SK-N-SH (cell line): ENCODE measurements around the gene NGF. TPM values are rescaled to one million over a fixed set of nuclear protein-coding genes. Genes with fewer than 3 reads are reported as not detected.

Experiments used
- CTCF ChIA-PET: fragments of 300-600, 350-600 bp; formaldehyde crosslinking; extraction: SDS; loops from one replicate; lab custom pipeline; 2021; lab: Yijun Ruan, JAX
- POLR2A ChIA-PET: fragments of 350-600 bp; sonication (Branson Sonifier 250); formaldehyde crosslinking; extraction: SDS; loops from one replicate; lab custom pipeline; 2020; ENCODE audit warnings: antibody characterized with exemption, inconsistent platforms; lab: Yijun Ruan, JAX
- DNase-seq: peaks from one replicate; pipeline ENCODE4 v3.0.0; 2012
- H2AFZ ChIP-seq: fragments of 200-600 bp; sonication (generic); 2 replicates; pipeline ENCODE4 v1.8.1; 2016; ENCODE audit warnings: antibody characterized with exemption, mild to moderate bottlenecking, low read depth
- H3F3A ChIP-seq: fragments of 200-600 bp; sonication (generic); replicated peaks from 2 replicates; pipeline ENCODE3; 2016; ENCODE audit warnings: antibody characterized with exemption, mild to moderate bottlenecking; ENCODE audit not compliant: insufficient read depth
- H3K27ac ChIP-seq, 2 experiments: fragments of 200-500 bp in 1 of 2; fragments of 200-600 bp in 1 of 2; sonication (Bioruptor generic) in 1 of 2; sonication (generic), shearing (Covaris generic) in 1 of 2; 2 replicates each; pipeline versions ENCODE4 v1.5.1 to v1.6.1; 2014 to 2016; ENCODE audit warnings: low read depth in 2 of 2, inconsistent platforms in 1 of 2, low read length in 1 of 2, mild to moderate bottlenecking in 1 of 2, mixed read lengths in 1 of 2
- H3K27me3 ChIP-seq: fragments of 200-600 bp; sonication (generic), shearing (Covaris generic); 2 replicates; pipeline ENCODE4 v1.6.1; 2016; ENCODE audit warnings: mixed run types; ENCODE audit not compliant: insufficient read depth
- H3K36me3 ChIP-seq, 2 experiments: fragments of 200-500 bp in 1 of 2; fragments of 200-600 bp in 1 of 2; sonication (Bioruptor generic) in 1 of 2; sonication (generic) in 1 of 2; replicated peaks in 1 of 2; 2 replicates each; pipeline versions ENCODE3 to v1.5.1; 2014 to 2016; ENCODE audit warnings: low read length in 1 of 2, mild to moderate bottlenecking in 1 of 2; ENCODE audit not compliant: insufficient read depth in 2 of 2, control insufficient read depth in 1 of 2
- H3K4me1 ChIP-seq, 2 experiments: fragments of 200-500 bp in 1 of 2; fragments of 200-600 bp in 1 of 2; sonication (Bioruptor generic) in 1 of 2; sonication (generic), shearing (Covaris generic) in 1 of 2; 2 replicates each; pipeline versions ENCODE4 v1.5.1 to v1.6.1; 2014 to 2016; ENCODE audit warnings: low read depth in 1 of 2, low read length in 1 of 2, mixed run types in 1 of 2; ENCODE audit not compliant: insufficient read depth in 2 of 2, control insufficient read depth in 1 of 2
- H3K4me2 ChIP-seq: fragments of 200-600 bp; sonication (generic), shearing (Covaris generic); 2 replicates; pipeline ENCODE4 v1.6.1; 2017; ENCODE audit warnings: mixed run types
- H3K4me3 ChIP-seq, 2 experiments: fragments of 200-500 bp in 1 of 2; fragments of 200-600 bp in 1 of 2; sonication (Bioruptor generic) in 1 of 2; sonication (generic), shearing (Covaris generic) in 1 of 2; 2 replicates each; pipeline versions ENCODE4 v1.5.1 to v1.8.1; 2014 to 2016; ENCODE audit warnings: low read depth in 2 of 2, inconsistent platforms in 1 of 2, low read length in 1 of 2, mild to moderate bottlenecking in 1 of 2, mixed read lengths in 1 of 2, moderate library complexity in 1 of 2
- H3K79me2 ChIP-seq: fragments of 200-600 bp; sonication (generic); 2 replicates; pipeline ENCODE4 v1.8.1; 2017; ENCODE audit warnings: mild to moderate bottlenecking; ENCODE audit not compliant: insufficient read depth
- H3K9ac ChIP-seq: fragments of 200-600 bp; sonication (generic); 2 replicates; pipeline ENCODE4 v1.6.1; 2017; ENCODE audit warnings: mixed run types
- H3K9me2 ChIP-seq: fragments of 200-600 bp; sonication (generic); 2 replicates; pipeline ENCODE4 v1.6.1; 2017; ENCODE audit warnings: mixed run types
- H3K9me3 ChIP-seq: fragments of 200-600 bp; sonication (generic); 2 replicates; pipeline ENCODE4 v1.6.1; 2017; ENCODE audit warnings: mixed run types, mild to moderate bottlenecking, moderate library complexity
- H4K20me1 ChIP-seq: fragments of 200-600 bp; sonication (generic); 2 replicates; pipeline ENCODE4 v1.6.1; 2017; ENCODE audit warnings: mild to moderate bottlenecking, mixed run types; ENCODE audit not compliant: insufficient read depth
- ELF1 ChIP-seq: IDR thresholded peaks from 2 replicates; pipeline ENCODE4 v1.4.0; 2012
- EP300 ChIP-seq, 2 experiments: IDR thresholded peaks; 2 replicates each; pipeline versions ENCODE4 v1.4.0 to v1.6.1; 2012; ENCODE audit warnings: borderline replicate concordance in 1 of 2, low read depth in 1 of 2, low read length in 1 of 2
- EZH2phosphoT487 ChIP-seq: fragments of 200-600 bp; sonication (generic); IDR thresholded peaks from 2 replicates; pipeline ENCODE4 v1.6.1; 2017; ENCODE audit warnings: low read depth, mixed run types, mild to moderate bottlenecking, antibody characterized with exemption, moderate library complexity, borderline replicate concordance
- FOSL2 ChIP-seq: IDR thresholded peaks from 2 replicates; pipeline ENCODE4 v1.4.0; 2012; ENCODE audit warnings: low read depth, mild to moderate bottlenecking, moderate library complexity, borderline replicate concordance
- FOXJ3 ChIP-seq: sonication (generic); formaldehyde crosslinking; IDR thresholded peaks from 2 replicates; pipeline ENCODE4 v1.5.1; 2020; ENCODE audit warnings: mild to moderate bottlenecking, missing genetic modification reagents
- FOXM1 ChIP-seq: IDR thresholded peaks from 2 replicates; pipeline ENCODE4 v1.4.0; 2012; ENCODE audit warnings: low read depth, mild to moderate bottlenecking
- GABPA ChIP-seq: IDR thresholded peaks from 2 replicates; pipeline ENCODE4 v1.4.0; 2012; ENCODE audit warnings: low read depth, mild to moderate bottlenecking
- JUND ChIP-seq: IDR thresholded peaks from 2 replicates; pipeline ENCODE4 v1.4.0; 2012
- MAX ChIP-seq: IDR thresholded peaks from 2 replicates; pipeline ENCODE4 v1.4.0; 2012; ENCODE audit warnings: low read depth
- MEF2A ChIP-seq: IDR thresholded peaks from 2 replicates; pipeline ENCODE4 v1.4.0; 2012; ENCODE audit warnings: low read depth, borderline replicate concordance
- NFIC ChIP-seq: IDR thresholded peaks from 2 replicates; pipeline ENCODE4 v1.4.0; 2012; ENCODE audit warnings: borderline replicate concordance
- NRF1 ChIP-seq: IDR thresholded peaks from 2 replicates; pipeline ENCODE4 v1.6.1; 2012; ENCODE audit warnings: low read depth, mild to moderate bottlenecking, low read length
- RCOR1 ChIP-seq: fragments of 150-350 bp; IDR thresholded peaks from 2 replicates; pipeline ENCODE4 v1.6.1; 2017; ENCODE audit warnings: antibody characterized with exemption, low read length
- RFX5 ChIP-seq: IDR thresholded peaks from 2 replicates; pipeline ENCODE4 v1.6.1; 2012; ENCODE audit warnings: mild to moderate bottlenecking, improper control_type of control experiment, low read length
- RXRA ChIP-seq: IDR thresholded peaks from 2 replicates; pipeline ENCODE4 v1.4.0; 2012; ENCODE audit warnings: low read depth, mild to moderate bottlenecking, borderline replicate concordance
- SIN3A ChIP-seq: IDR thresholded peaks from 2 replicates; pipeline ENCODE4 v1.6.1; 2012; ENCODE audit warnings: low read depth, mild to moderate bottlenecking, low read length, moderate library complexity, borderline replicate concordance
- SMC3 ChIP-seq: IDR thresholded peaks from 2 replicates; pipeline ENCODE4 v1.6.1; 2012; ENCODE audit warnings: low read depth, low read length, improper control_type of control experiment
- TAF1 ChIP-seq: IDR thresholded peaks from 2 replicates; pipeline ENCODE4 v1.6.1; 2012; ENCODE audit warnings: low read depth, mild to moderate bottlenecking, low read length, moderate library complexity, borderline replicate concordance
- TEAD4 ChIP-seq: IDR thresholded peaks from 2 replicates; pipeline ENCODE4 v1.4.0; 2012; ENCODE audit warnings: mild to moderate bottlenecking, borderline replicate concordance; ENCODE audit not compliant: insufficient read depth
- YY1 ChIP-seq: IDR thresholded peaks from 2 replicates; pipeline ENCODE4 v1.4.0; 2012; ENCODE audit warnings: low read depth, mild to moderate bottlenecking
- ZBTB33 ChIP-seq: IDR thresholded peaks from 2 replicates; pipeline ENCODE4 v1.4.0; 2012; ENCODE audit warnings: low read depth, borderline replicate concordance
- WGBS: methylation state at CpG from one replicate; pipeline ENCODE4 v1.1.6; 2017; ENCODE audit warnings: low lambda C conversion rate; 5-methylcytosine and 5-hydroxymethylcytosine counted together
- polyA plus RNA-seq, 3 experiments: library from polyadenylated mRNA; depleted of rRNA; stranded (reverse); fragments of >200 nt; gene quantifications; 2 replicates each; pipeline ENCODE4 v1.2.3, GENCODE V29; 2012
- TF ChIP-seq, protein P1 (sequence below): fragments of 150-350 bp; IDR thresholded peaks from 2 replicates; pipeline ENCODE4 v1.6.1; 2016; ENCODE audit warnings: mild to moderate bottlenecking, low read depth, low read length
- TF ChIP-seq, protein P2 (sequence below): fragments of 150-350 bp; IDR thresholded peaks from 2 replicates; pipeline ENCODE4 v1.6.1; 2017; ENCODE audit warnings: antibody characterized with exemption, low read length, low read depth, borderline replicate concordance

NGF gene
- polyA plus RNA-seq, 1 of the 3 experiments (the other 2 are of a cell fraction), result 75.8 TPM

- Histone ChIP-seq H3K4me3 (no peak overlapping the region), H3K79me2 (no peaks in the 10 kb centered on the region), H3K4me2 (no peak overlapping the region), H3K9ac (no peak overlapping the region), H3F3A (peaks cover 8% of the 10 kb centered on the region), H3K9me2 (no peaks in the 10 kb centered on the region), H3K27me3 (no peaks in the 10 kb centered on the region), H3K4me1 (peaks cover 0 to 2% of the 10 kb centered on the region in 2 experiments; a peak in 1 of 4 replicates), H4K20me1 (no peaks in the 10 kb centered on the region), H3K9me3 (peaks cover 13% of the 10 kb centered on the region; the same call in 1 of the 2 replicates), H2AFZ (no peak overlapping the region), H3K27ac (no peak overlapping the region), H3K36me3 (no peaks in the 10 kb centered on the region)
- 72% methylated on average over 4 of the region's 4 CpGs for WGBS
- no peak for TF ChIP-seq MAX
- TF ChIP-seq RXRA, result no peak
- TF ChIP-seq, protein P1, sequence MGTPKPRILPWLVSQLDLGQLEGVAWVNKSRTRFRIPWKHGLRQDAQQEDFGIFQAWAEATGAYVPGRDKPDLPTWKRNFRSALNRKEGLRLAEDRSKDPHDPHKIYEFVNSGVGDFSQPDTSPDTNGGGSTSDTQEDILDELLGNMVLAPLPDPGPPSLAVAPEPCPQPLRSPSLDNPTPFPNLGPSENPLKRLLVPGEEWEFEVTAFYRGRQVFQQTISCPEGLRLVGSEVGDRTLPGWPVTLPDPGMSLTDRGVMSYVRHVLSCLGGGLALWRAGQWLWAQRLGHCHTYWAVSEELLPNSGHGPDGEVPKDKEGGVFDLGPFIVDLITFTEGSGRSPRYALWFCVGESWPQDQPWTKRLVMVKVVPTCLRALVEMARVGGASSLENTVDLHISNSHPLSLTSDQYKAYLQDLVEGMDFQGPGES, result no peak
- TF ChIP-seq ZBTB33, result no peak
- no peak for TF ChIP-seq RCOR1
- TF ChIP-seq SMC3, result no peak
- no peak for TF ChIP-seq NRF1
- no peak for TF ChIP-seq MEF2A
- DNase-seq, result no peak
- POLR2A ChIA-PET, result no interaction called here
- CTCF ChIA-PET, result interaction anchor here (1.0 kb wide), 1 partner anchor 124 kb away, joined by 5 read pairs; no protein-coding TSS in a partner anchor
Observed at GRCh38 chr1:115262886-115263285, 75.2 kb downstream of the NGF start.

DNA sequence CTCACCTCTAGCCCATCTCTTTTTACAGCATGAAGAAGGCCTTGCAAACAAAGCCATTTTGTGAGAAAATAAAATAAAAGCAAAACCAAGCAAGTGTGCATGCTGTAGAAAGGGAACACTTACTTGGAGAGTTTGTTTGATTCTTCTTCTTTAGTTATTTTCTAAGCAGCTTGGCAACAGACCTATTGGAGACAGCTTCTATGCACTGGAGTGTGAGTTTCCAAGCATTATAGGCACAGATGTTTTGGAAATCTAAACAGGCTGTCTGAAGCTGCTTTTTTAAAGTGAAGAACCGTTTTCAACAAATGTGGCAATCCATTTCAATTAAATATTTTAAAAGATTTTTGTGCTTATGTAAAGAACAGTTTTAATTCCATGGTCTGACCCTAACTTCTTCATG is 76.6 kb downstream of the NGF start:
- CTCF ChIA-PET, result interaction anchor here (0.8 to 2.5 kb wide), 2 partner anchors 10 to 14 kb away, joined by 4 to 8 read pairs; no protein-coding TSS in a partner anchor
- Histone ChIP-seq H4K20me1 (no peaks in the 10 kb centered on the region), H3K4me1 (peaks cover 0 to 2% of the 10 kb centered on the region in 2 experiments; a peak in 1 of 4 replicates), H3K27ac (no peak overlapping the region), H3K27me3 (no peaks in the 10 kb centered on the region), H3K79me2 (no peaks in the 10 kb centered on the region), H3K4me3 (no peak overlapping the region), H3K9ac (no peak overlapping the region), H3K9me3 (peaks cover 13% of the 10 kb centered on the region; the same call in 1 of the 2 replicates), H3K36me3 (no peaks in the 10 kb centered on the region), H3K9me2 (no peaks in the 10 kb centered on the region), H2AFZ (no peak overlapping the region), H3K4me2 (no peak overlapping the region), H3F3A (peaks cover 8% of the 10 kb centered on the region)
- DNase-seq, result no peak
- no peak for TF ChIP-seq RFX5
- TF ChIP-seq TAF1, result no peak
- no peak for TF ChIP-seq FOXJ3
- no peak for TF ChIP-seq SIN3A
- TF ChIP-seq EZH2phosphoT487, result no peak
- TF ChIP-seq EP300 (IDR thresholded peaks at IDR 0.05; ENCODE audit: borderline replicate concordance in 1 of 2, low read depth in 1 of 2, low read length in 1 of 2), result no peak
- TF ChIP-seq MEF2A, result no peak
- TF ChIP-seq, protein P2, sequence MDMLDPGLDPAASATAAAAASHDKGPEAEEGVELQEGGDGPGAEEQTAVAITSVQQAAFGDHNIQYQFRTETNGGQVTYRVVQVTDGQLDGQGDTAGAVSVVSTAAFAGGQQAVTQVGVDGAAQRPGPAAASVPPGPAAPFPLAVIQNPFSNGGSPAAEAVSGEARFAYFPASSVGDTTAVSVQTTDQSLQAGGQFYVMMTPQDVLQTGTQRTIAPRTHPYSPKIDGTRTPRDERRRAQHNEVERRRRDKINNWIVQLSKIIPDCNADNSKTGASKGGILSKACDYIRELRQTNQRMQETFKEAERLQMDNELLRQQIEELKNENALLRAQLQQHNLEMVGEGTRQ, result no peak
- TF ChIP-seq TEAD4, result no peak
- TF ChIP-seq MAX, result no peak
- no peak for TF ChIP-seq FOXM1
- no peak for TF ChIP-seq FOSL2
- no peak for TF ChIP-seq GABPA
- TF ChIP-seq RCOR1, result no peak
- TF ChIP-seq ELF1, result no peak
- TF ChIP-seq NFIC, result no peak
- no peak for TF ChIP-seq YY1
- TF ChIP-seq JUND, result no peak
- 76% methylated on average over 1 of the region's 1 CpG for WGBS
- POLR2A ChIA-PET, result no interaction called here
